ENCODE results near the gene RAPGEF4.

DNA sequence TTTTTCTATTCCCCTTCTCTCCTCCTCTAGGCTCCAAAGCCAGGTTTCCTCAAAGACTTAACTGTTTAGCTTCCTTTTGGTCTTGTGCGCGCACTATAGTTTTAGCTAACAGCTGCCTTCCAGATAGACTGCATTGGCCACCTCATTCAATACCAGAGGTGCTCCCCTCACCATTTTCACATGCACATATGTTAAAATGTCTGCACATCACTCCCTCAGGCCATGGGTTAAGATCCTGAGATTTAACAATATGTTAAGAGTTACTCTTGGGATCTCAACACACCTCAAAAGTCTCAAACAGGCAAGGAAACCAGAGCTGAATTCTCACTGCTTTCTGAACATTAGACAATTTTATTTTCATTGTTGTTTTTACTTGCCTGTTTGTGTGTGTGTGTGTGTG, 259.2 kb downstream of the RAPGEF4 start:
- TF ChIP-seq, protein P1, sequence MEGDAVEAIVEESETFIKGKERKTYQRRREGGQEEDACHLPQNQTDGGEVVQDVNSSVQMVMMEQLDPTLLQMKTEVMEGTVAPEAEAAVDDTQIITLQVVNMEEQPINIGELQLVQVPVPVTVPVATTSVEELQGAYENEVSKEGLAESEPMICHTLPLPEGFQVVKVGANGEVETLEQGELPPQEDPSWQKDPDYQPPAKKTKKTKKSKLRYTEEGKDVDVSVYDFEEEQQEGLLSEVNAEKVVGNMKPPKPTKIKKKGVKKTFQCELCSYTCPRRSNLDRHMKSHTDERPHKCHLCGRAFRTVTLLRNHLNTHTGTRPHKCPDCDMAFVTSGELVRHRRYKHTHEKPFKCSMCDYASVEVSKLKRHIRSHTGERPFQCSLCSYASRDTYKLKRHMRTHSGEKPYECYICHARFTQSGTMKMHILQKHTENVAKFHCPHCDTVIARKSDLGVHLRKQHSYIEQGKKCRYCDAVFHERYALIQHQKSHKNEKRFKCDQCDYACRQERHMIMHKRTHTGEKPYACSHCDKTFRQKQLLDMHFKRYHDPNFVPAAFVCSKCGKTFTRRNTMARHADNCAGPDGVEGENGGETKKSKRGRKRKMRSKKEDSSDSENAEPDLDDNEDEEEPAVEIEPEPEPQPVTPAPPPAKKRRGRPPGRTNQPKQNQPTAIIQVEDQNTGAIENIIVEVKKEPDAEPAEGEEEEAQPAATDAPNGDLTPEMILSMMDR (IDR thresholded peaks at IDR 0.05; ENCODE audit: low read depth, low read length, poor library complexity, severe bottlenecking) = no peak
- TF ChIP-seq EZH2phosphoT487 (IDR thresholded peaks at IDR 0.05; ENCODE audit: borderline replicate concordance, low read length) = no peak
